ENCODE data around the gene FANCE. TPM values are rescaled to one million over a fixed set of nuclear protein-coding genes. Genes with fewer than 3 reads are reported as not detected.
A peak's percentile ranks its signal among the peaks of the same experiment; 100 is the strongest.

FANCE gene
- total and polyA plus RNA-seq, 9 of the 15 experiments (the other 6 are each of a cell fraction or from before 2014, with no cell fraction given), result 5.7 to 30.2 (median 17.0) TPM

DNA sequence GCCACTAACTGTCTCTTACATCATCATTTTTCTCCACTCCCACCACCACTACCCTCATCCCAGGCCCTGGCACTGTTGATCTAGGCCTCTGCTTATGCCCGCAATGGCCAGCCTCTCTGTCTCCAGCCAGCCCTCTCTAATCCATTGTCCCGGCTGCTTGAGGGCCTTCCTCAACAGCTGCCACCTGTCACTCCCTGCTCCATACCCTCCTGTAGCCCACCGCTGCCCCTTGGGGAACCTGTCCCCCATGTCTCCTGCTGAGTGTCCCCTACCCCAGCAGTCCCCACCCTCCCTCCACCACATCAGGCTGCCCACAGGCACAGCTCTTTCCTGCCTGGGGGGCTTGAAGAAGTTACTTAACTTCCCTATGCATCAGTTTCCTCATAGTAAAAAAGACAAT, 31.4 kb downstream of the FANCE start (continued):
- TF ChIP-seq, protein P1, sequence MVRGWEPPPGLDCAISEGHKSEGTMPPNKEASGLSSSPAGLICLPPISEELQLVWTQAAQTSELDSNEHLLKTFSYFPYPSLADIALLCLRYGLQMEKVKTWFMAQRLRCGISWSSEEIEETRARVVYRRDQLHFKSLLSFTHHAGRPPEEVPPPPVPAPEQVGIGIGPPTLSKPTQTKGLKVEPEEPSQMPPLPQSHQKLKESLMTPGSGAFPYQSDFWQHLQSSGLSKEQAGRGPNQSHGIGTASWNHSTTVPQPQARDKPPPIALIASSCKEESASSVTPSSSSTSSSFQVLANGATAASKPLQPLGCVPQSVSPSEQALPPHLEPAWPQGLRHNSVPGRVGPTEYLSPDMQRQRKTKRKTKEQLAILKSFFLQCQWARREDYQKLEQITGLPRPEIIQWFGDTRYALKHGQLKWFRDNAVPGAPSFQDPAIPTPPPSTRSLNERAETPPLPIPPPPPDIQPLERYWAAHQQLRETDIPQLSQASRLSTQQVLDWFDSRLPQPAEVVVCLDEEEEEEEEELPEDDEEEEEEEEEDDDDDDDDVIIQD (CRISPR knock-in tag; IDR thresholded peaks at IDR 0.05), result no peak
- no peak for TF ChIP-seq NFYB (IDR thresholded peaks at IDR 0.05; ENCODE audit: extremely low read depth, insufficient read length)
- TF ChIP-seq ZNF197 (CRISPR knock-in tag; IDR thresholded peaks at IDR 0.05; ENCODE audit: low read depth), result no peak
- TF ChIP-seq SMARCE1 (IDR thresholded peaks at IDR 0.05), result no peak
- TF ChIP-seq USF1 (CRISPR knock-in tag; IDR thresholded peaks at IDR 0.05), result no peak

- ChIA-PET CTCF (ENCODE audit: low intra/inter-chr PET ratio) (no interaction called here), POLR2A (interaction anchor here (0.5 to 9.5 kb wide), 4 partner anchors 9 to 278 kb away, joined by 3 to 167 read pairs (median 4); partner anchors contain the start of gene RPL10A)
- no peak overlapping the region for H3K27ac ChIP-seq (ENCODE audit: extremely low read depth, low read depth, low read length)
- WGBS (ENCODE audit: insufficient coverage, low coverage, missing lambda C conversion rate), result 76% methylated on average over 13 of the region's 13 CpGs
- H3K79me2 ChIP-seq (ENCODE audit: control insufficient read depth, insufficient read depth, low read length), result peaks cover under 1% of the 10 kb centered on the region; the same call in 1 of the 3 replicates
- H3K36me3 ChIP-seq (ENCODE audit: control insufficient read depth, insufficient read depth, low read length), result no peaks in the 10 kb centered on the region; the same call in 2 of the 3 replicates
- DNase-seq (ENCODE audit: extremely low read depth in 1 of 4, low spot score in 3 of 4) (no peak), ATAC-seq (no peak), FAIRE-seq (no peak)
- intact Hi-C loops (cut with micrococcal nuclease), result no loop called here
- in situ Hi-C loops (cut with MboI), result no loop called here
- no peaks in the 10 kb centered on the region for H3K27me3 ChIP-seq (ENCODE audit: control insufficient read depth in 2 of 2, insufficient read depth in 2 of 2, low read length in 2 of 2)
- H3K9me3 ChIP-seq (replicated peaks; ENCODE audit: control insufficient read depth, insufficient read depth, low read depth, low read length), result no peaks in the 10 kb centered on the region
- no peak overlapping the region for H3K4me3 ChIP-seq
- no TSS peak for BruUV-seq (replicated peaks)
- H3K9me1 ChIP-seq (ENCODE audit: control insufficient read depth, insufficient read depth, low read length), result no peaks in the 10 kb centered on the region
- peak; percentile 56 for TF ChIP-seq RBM25 (IDR thresholded peaks at IDR 0.05; ENCODE audit: low read depth, low read length, severe bottlenecking)
- TF ChIP-seq MEIS2 (IDR thresholded peaks at IDR 0.05; ENCODE audit: partially characterized antibody), result no peak
- no peak for TF ChIP-seq ETV5 (CRISPR knock-in tag; IDR thresholded peaks at IDR 0.05; ENCODE audit: low read depth)
- no peak for TF ChIP-seq GATAD2B (IDR thresholded peaks at IDR 0.05; ENCODE audit: borderline replicate concordance)
- TF ChIP-seq ZFP36 (IDR thresholded peaks at IDR 0.05; ENCODE audit: low read depth, low read length, partially characterized antibody), result peak; percentile 94
- TF ChIP-seq ZSCAN29 (IDR thresholded peaks at IDR 0.05), result no peak
- TF ChIP-seq ZNF436 (CRISPR knock-in tag; IDR thresholded peaks at IDR 0.05), result 0 out of 2 replicates have a peak, but pooled peaks have one; percentile 65
- TF ChIP-seq BCOR (IDR thresholded peaks at IDR 0.05), result 0 out of 2 replicates have a peak, but pooled peaks have one; percentile 16
- TF ChIP-seq HDAC2 (IDR thresholded peaks at IDR 0.05), result no peak
- TF ChIP-seq ZNF324 (CRISPR knock-in tag; IDR thresholded peaks at IDR 0.05), result no peak
- no peak for TF ChIP-seq HNRNPH1 (optimal IDR thresholded peaks at IDR 0.05; ENCODE audit: low read depth, low read length)
- no peak overlapping the region for H3K4me2 ChIP-seq (ENCODE audit: insufficient read depth, low read length)
- H3K4me1 ChIP-seq (replicated peaks in 1 of 2; ENCODE audit: control insufficient read depth in 2 of 2, insufficient read depth in 2 of 2, low read length in 2 of 2), result peaks cover 23 to 37% of the 10 kb centered on the region in 2 experiments
- peak overlapping the region in 1 of 2 experiments; percentile 46; a peak in 2 of 4 replicates for H3K9ac ChIP-seq (ENCODE audit: insufficient read depth in 1 of 2, low read depth in 2 of 2, low read length in 2 of 2)
- H2AFZ ChIP-seq (ENCODE audit: low read depth, low read length), result no peak overlapping the region
- H4K20me1 ChIP-seq (replicated peaks; ENCODE audit: control insufficient read depth, insufficient read depth, low read length), result peaks cover 11% of the 10 kb centered on the region; the same call in 1 of the 2 replicates
Measured at GRCh38 chr6:35483893-35484645, 31.9 kb downstream of the FANCE start.
